ENCODE data around the gene MKI67. TPM values are rescaled to one million over a fixed set of nuclear protein-coding genes. Genes with fewer than 3 reads are reported as not detected.

Gene MKI67
- total and polyA plus RNA-seq, 2 of the 13 experiments (the other 11 are each of a cell fraction or from before 2014, with no cell fraction given) = 6.7 to 22.9 TPM

- Histone ChIP-seq H2AFZ (ENCODE audit: low read length) (peak overlapping the region; percentile 29), H3K4me1 (ENCODE audit: insufficient read depth, low read length) (peaks cover 38% of the 10 kb centered on the region), H3K4me3 (replicated peaks in 1 of 3; ENCODE audit: insufficient read depth in 1 of 3, low read depth in 2 of 3, low read length in 3 of 3) (no peak overlapping the region; a peak in 1 of 6 replicates), H3K9me3 (ENCODE audit: low read length) (no peaks in the 10 kb centered on the region), H3K27me3 (ENCODE audit: control insufficient read depth in 1 of 2, insufficient read depth in 2 of 2, low read length in 2 of 2) (0 out of 5 replicates have a peak, but pooled peaks cover 0 to 4% of the 10 kb centered on the region in 2 experiments), H3K79me2 (ENCODE audit: insufficient read depth, low read length) (no peaks in the 10 kb centered on the region), H3K27ac (ENCODE audit: extremely low read length, insufficient read depth, low read length) (no peak overlapping the region), H3K36me3 (replicated peaks in 1 of 2; ENCODE audit: control insufficient read depth in 1 of 2, insufficient read depth in 2 of 2, low read length in 2 of 2) (no peaks in the 10 kb centered on the region), H3K9ac (ENCODE audit: insufficient read depth, low read depth, low read length) (no peak overlapping the region), H3K4me2 (ENCODE audit: low read depth, low read length) (peak overlapping the region; percentile 44; the same call in 1 of the 2 replicates), H4K20me1 (ENCODE audit: insufficient read depth, low read length) (no peaks in the 10 kb centered on the region)
- 47% methylated on average over 12 of the region's 13 CpGs for WGBS (ENCODE audit: low lambda C conversion rate)
- FAIRE-seq = no peak
- DNase-seq (ENCODE audit: low spot score) = no peak
- ChIA-PET POLR2A (no interaction called here), CTCF (ENCODE audit: low intra/inter-chr PET ratio, low total read pairs) (no interaction called here)
- TF ChIP-seq ATF7 (IDR thresholded peaks at IDR 0.05) = no peak
- TF ChIP-seq ATF7 (CRISPR knock-in tag; IDR thresholded peaks at IDR 0.05) = no peak
- TF ChIP-seq ZFP1 (CRISPR knock-in tag; IDR thresholded peaks at IDR 0.05) = no peak
- no peak for TF ChIP-seq HIC2 (CRISPR knock-in tag; IDR thresholded peaks at IDR 0.05; ENCODE audit: low read depth)
- TF ChIP-seq AFF4 (CRISPR knock-in tag; IDR thresholded peaks at IDR 0.05) = no peak
- TF ChIP-seq CBX5 (CRISPR knock-in tag; IDR thresholded peaks at IDR 0.05; ENCODE audit: borderline replicate concordance) = no peak
- no peak for TF ChIP-seq THAP11 (CRISPR knock-in tag; IDR thresholded peaks at IDR 0.05)
- no peak for TF ChIP-seq TEAD2 (CRISPR knock-in tag; IDR thresholded peaks at IDR 0.05)
- TF ChIP-seq ZNF597 (CRISPR knock-in tag; IDR thresholded peaks at IDR 0.05) = no peak
- no TSS peak for BruUV-seq (replicated peaks)
- intact Hi-C loops (cut with micrococcal nuclease; ENCODE audit: unreplicated experiment) (no loop called here), in situ Hi-C loops (cut with HindIII; ENCODE audit: extremely low pct_ligation_motif_present, low pct_unique_long_range_greater_than_20kb) (no loop called here)
- ATAC-seq = no peak
These were observed 26.7 kb upstream of the MKI67 start for GRCh38 chr10:128152741-128153580.
